GM19025 (cell line): ENCODE results near the gene CD80.
"Not testable (repeated sequence)": the region's sequence is repeated elsewhere in the genome, so short reads cannot be mapped to it uniquely, and the experiment has no call there.

Source experiments
- ATAC-seq: cut with Tn5 transposase; IDR thresholded peaks from one replicate; pipeline ENCODE4 v1.9.1; 2021; ENCODE audit warnings: mild to moderate bottlenecking, low read depth, moderate library complexity; ENCODE audit not compliant: unreplicated experiment

The CD80 gene

DNA sequence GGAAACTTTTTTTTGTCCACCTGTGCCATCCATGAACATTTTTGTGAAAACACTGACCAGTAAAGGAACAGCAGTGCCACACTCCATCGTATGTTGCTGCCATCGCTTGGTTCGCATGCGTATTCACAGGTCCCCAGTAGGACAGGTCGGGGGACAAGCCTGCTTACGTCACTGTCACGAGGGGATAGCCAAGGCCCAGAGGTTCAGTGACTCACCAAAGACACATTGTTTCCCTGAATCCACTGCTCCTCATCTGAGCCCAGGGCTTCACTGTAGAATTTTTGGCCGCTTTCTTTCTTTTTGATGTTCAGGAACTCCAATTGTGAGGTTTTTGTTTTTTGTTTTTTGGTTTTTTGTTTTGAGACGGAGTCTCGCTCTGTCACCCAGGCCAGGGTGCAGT is 25.8 kb upstream of the CD80 start:
- no peak for ATAC-seq

DNA sequence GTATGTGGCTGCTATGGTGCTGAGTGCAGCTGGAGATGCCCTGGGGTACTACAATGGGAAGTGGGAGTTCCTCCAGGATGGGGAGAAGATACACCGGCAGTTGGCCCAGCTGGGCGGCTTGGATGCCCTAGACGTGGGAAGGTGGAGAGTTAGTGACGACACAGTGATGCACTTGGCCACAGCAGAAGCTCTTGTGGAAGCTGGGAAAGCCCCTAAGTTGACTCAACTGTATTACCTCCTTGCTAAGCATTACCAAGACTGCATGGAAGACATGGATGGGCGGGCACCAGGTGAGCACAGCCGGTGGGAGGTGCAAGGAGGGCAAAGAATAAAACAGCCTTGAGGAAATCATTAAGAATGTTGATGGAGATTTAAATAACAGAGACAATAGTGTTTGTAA is 22.8 kb upstream of the CD80 start:
- ATAC-seq = peak; percentile 24

DNA sequence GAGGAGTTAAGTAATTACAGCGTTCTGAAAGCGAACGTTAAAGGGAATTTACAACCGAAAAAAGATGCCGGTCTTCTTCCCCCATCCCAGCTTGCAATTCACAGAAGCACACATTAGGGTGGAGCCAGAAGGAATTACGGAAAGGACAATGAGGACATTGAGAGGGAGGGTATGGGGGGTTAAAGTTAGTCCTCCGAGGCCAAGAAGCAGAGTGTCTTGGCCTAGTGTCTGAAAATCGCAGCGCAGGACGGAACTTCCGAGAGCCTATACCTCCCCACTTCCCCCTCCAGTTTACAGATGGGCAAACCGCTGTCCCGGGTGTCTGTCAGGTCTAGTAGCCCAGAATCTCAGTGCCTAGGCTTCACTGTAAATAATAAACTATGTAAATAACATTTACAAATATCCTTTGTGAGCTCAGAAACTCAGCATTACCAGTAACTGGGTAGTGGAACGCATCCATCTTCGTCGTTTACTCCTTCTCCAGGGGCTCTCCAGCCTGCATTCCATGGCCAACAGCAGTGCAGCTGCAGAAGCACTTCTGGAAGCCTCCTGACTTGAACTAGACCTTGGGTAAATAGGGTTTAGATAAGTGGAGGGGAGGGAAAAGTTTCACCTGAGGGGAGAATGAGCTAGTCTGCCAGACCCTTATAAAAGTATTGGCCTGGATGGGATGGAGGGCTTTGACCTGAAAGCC is 20.8 kb upstream of the CD80 start:
- ATAC-seq = peak; percentile 52

DNA sequence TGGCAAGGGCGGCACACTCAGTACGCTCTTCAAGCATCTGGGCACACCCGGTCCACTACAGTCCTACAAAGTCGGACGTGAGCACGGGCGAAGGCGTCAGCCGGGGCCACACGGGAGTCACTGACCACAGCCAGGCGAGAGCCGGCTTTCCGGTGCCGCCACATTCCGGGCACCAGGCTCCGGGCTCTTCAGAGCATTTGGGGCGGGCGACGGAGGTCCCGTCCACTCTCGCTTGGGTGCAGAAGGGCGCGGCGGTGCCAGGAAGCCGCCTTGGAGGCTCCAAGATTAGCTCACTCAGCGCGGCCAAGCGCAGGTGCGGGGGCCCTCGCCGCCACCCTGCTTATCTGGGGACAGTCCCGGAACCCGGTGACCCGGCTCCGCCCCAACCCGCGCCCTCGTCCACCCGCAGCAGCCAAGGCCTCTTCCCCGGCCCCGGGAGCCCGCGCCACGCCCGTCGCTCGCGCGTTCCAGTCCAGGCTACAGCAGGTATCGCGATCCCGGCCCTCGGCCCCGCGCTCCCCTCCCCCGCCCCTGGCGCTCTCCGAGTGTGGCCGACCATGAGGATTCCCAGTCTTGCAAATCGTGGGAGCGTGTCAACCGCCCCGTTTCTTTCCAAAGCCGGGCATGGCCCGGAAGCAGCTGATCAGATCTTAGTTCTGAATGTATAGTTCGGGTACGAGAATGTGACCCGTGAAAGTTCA is 20.1 kb upstream of the CD80 start, which contains the start of gene ADPRH:
TSS of gene ADPRH (plus strand) at position 127 of the 701 bp plus-strand sequence. CDS start 2,678 bp downstream, outside the sequence.
- ATAC-seq = peak; percentile 65

DNA sequence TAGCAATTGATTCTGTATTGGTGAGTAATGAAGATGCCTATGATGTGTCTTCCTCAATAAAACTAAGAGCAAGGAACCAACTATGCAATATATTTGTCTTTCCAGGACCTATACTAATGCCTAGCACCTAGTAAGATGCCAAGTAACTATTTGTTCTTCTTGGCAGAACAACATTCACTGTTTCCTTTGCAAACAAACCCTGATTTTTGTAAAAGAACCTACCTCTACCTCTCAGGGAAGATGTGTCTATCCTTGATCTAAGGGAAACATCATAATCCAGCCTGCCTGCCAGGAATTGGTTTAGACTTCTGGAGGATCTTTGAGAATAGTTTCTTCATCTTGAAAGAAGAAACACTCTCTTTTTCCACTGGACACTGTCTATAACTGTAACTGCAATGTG is 16.1 kb upstream of the CD80 start:
- ATAC-seq = no peak

DNA sequence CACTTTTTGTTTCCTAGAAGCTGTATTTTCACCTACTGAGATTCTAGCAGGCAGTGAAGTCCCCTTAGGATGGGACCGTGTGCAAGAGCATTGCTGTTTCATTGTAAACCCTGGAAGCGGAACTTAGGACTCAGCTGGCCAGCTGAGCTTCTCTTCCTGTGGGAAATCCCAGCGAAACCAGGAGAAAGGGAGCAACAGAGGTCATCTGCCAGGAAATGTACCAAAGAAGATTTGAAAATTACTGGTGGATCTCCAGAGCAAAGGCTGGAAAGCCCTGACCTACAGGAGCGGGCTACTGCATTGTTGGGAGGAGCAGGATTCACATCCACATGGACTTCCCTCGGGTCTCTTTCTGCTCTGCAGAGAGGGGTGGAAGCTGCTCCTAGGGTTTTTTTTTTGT is 12.3 kb upstream of the CD80 start:
- no peak for ATAC-seq

DNA sequence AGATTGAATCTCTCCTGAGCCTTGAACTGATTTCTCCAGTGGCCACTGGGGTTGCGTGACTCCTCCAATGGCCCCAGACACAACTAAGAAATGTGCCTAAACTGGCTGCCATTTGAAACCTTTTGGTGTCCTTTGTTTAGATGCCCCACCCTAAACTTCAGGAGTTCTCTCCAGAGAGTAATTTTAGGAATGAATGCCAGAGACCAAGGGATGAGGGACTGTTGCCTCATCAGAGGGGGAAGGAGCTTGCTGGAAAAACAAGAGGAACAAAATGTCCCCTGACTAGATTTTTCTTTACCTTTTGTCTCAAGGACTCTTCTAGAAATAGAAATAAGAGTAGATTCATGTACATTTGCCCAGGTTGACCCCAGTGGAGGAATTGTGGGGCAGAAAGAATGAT is 11.8 kb upstream of the CD80 start:
- ATAC-seq = no peak

DNA sequence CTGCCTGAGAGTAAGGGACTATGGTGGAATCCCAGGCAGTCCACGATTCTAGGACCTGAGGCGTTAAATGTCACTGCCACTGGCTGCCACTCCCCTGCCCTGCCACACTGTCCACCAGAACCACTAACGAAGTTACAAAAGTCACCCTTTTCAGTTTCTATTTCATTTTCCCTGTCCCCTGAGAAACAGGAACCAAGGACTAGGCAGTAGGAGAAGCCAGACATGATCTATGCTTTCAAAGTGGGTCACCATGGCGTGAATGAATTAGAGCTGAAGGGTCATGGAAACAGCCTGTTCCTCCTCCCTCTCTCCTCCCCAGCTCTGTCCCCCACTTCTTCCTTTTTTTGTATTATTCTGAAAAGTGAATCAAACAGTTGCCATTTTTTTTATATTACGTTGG is 10.8 kb upstream of the CD80 start:
- ATAC-seq = no peak

DNA sequence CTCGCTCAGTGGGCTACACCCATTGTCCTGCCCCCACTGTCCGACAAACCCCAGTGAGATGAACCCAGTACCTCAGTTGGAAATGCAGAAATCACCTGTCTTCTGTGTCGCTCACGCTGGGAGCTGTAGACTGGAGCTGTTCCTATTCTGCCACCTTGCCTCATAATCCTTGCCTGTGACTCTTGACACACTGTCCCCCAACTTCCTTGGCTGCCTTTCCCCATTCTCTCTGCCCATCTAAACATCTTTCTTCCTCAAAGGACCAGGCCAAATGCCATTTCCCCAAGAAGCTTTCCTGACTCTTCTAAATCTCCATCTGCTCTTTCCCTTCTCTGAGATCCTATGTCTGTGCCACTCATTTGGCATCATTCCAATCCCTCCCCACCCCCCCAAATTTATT is 9.7 kb upstream of the CD80 start:
- ATAC-seq = no peak

DNA sequence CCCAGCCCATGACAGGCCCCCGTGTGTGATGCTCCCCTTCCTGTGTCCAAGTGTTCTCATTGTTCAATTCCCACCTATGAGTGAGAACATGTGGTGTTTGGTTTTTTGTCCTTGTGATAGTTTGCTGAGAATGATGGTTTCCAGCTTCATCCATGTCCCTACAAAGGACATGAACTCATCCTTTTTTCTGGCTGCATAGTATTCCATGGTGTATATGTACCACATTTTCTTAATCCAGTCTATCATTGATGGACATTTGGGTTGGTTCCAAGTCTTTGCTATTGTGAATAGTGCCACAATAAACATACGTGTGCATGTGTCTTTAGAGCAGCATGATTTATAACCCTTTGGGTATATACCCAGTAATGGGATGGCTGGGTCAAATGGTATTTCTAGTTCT is 3.9 kb upstream of the CD80 start:
- ATAC-seq = not testable (repeated sequence)

DNA sequence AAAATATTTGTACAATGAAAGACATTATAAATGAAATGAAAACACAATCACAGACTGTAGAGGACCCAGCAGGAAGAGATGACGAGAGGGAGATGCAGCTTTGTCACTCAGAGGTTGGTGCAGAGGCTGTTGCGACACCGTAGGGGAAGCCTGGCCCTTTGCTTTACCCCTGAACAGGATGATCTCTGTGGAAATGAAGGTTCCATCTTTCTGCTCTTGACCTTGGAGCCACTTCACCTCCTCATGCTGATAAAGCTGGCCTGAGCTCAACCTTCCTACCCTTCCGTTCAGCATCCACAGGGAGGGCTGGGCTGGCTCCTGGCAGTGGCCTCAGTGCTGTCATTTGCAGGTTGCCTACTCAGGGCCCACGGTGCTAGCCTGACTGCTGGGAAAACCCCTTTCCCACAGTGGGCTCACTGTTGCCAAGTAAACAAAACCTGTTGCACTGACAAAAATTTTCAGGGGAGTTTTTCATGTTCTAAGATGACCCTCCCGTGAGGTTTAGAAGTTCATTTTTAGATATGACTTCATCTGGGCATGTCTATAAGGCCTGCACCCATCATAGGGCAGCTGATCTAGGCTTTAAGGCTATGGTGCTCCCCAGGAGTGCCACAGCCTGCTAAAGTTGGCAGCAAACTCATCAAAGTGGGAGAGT is 3.0 kb upstream of the CD80 start:
- ATAC-seq = peak; percentile 78

DNA sequence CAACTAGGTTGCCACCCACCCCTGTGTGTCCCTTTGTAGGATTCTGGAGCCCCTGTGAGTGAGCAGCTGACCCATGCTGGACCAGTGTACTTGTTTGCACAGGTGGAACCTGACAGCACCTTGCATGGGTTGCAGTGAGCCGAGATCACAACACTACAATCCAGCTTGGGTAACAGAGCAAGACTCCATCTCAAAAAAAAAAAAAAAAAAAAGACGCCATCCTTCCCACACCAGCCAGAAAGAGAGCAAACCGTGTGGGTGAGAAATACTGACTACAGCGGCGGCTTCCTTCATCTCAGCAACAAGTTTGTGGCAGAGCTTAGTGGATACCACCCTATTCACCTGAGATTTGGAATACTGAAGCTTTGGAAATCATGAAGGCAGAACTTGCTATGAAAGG is 746 bp upstream of the CD80 start:
- no peak for ATAC-seq

DNA sequence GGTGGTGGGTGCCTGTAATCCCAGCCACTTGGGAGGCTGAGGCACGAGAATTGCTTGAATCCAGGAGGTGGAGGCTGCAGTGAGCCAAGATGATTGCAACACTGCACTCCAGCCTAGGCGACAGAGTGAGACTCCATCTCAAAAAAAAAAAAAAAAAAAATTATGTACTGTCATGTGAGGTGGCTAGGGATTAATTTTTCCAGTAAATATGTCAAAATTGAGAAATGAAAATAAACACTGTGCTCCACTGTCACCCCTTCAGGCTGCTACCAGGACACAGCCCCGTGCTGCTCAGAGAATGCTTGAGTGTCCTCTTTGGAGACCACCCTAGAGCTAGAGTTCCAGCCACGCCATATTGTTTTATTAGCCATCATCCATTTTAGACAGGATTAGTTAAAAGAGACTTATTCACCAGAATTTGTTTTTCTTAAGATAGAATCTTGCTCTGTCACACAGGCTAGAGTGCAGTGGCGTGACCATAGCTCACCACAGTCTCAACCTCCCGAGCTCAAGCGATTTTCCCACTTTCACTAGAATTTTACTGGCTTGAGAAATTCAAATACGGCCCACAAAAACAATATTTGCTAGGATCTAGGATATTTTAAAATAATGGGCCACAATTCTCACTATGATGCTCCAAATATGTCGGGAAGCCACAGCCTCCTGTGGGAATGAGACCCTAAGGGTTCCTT is 642 bp downstream of the CD80 start:
- no peak for ATAC-seq

DNA sequence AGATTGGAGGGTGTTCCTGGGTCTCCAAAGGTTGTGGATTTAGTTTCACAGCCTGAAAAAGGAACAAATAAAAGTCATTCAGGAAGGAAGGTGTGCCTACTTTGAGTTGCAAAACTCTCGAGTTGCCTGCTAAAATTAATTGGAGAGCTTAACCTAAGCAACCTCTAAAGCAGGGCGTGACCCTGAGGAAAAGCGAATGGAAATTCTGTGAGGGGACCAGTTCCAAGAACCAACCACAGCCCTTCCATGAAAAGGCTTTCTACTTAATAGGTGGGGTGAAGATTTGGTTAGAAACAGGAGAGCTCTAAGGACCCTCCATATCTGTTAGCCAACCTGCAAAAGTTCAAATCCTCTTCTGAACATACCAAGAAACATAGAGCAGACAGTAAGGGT is 1.5 kb downstream of the CD80 start:
- ATAC-seq = no peak

DNA sequence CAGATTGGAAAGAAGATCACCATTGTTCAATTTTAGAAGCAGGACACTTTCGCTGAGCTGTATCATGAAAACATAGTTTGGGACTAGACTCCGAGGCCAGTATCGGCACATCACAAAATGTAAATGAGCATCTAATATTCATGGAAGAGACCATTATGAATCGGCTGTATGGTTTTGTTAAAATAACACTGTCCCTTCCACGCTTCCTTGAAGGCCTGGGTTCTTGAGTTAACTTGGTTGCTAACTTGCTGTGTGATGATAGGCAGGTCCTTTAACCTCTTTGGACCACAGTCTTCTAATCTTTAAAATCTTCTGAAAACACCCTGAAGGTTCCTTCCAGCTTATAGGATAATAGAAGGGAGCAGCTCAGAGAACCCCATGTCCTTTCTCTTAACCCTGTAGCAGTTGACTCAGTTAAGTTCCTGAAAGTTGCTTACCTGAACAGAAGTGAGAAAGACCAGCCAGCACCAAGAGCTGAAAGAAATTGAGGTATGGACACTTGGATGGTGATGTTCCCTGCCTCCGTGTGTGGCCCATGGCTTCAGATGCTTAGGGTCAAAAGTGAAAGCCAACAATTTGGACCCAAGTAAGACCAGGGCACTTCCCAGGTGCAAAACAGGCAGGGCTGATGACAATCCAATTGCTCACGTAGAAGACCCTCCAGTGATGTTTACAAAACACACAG is 2.1 kb downstream of the CD80 start:
- no peak for ATAC-seq

DNA sequence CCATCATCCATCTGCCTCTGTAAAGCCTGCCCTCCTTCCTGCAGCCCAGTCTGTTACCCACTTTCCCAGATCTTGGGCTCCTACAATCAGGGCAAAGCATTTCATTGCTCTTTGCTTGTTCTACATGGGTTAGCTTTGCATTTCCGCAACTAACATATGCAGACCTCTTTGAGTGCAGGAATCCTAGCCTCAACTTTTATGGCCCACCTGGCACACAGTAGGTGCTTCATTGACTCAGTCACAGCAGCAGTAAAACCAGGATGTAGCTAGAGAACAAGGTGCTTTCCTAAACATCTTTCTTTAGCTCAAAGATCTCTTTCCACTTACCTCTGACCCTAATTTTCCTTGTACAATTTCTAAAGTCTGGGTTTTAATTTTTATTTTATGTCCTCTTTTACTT is 3.5 kb downstream of the CD80 start:
- ATAC-seq = no peak

DNA sequence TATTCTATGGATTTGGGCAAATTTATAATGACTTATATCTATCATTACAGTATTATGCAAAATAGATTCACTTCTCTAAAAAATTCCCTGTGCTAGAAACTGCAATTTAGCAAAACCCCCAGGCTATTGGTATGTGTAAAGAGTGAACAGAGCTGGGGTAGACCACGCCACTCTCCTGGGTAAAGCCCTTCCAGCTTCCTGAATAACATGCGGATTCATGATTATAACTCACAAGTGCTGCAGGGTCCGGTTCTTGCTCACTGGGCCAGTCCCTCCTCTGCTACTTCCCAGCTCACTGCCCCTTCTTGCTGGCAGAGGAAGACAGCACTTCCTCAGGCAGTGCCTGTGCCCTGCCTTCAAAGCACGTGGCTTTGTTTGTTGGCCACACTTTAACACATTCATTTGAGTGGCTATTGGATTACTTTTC is 4.1 kb downstream of the CD80 start:
- ATAC-seq = no peak

DNA sequence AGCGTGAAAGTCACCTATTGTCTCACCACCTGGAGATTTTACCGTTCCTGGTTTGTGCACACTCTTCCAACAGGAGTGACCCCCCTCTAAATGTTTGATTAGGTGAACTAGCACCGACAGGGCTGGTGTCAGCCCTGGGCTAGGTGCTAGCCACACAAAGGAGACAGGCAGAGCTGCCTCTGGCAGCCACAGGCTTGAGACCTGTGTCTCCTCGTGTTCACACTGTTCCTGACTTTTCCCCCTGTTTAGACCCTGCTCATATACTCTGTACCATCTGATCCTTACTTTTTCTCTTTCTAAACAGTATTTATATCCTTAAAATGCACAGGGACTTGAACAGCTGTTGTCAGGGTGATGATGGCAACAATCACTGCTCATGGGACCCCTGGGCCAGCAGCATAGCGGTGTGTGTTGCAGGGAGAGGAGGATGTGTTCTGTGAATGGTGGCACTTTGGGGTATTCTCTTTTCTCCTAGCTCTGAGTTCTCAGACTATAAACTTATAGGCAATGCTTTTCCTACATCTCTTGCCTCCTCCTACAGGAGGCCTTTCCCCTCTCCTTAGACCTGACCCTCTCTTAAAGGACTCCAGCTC is 5.5 kb downstream of the CD80 start:
- ATAC-seq = no peak

DNA sequence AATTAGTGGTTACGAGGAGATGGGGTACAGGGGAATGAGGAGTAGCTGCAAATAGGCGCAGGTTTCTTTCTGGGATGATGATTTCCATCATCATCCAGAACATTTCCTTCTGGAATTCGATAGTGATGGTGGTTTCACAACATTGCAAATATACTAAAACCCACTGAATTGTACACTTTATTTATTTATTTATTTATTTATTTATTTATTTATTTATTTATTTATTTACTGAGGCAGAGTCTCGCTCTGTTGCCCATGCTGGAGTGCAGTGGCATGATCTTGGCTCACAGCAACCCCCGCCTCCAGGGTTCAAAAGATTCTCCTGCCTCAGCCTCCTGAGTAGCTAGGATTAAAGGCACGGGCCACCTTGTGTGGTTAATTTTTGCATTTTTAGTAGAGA is 6.5 kb downstream of the CD80 start:
- ATAC-seq = not testable (repeated sequence)

DNA sequence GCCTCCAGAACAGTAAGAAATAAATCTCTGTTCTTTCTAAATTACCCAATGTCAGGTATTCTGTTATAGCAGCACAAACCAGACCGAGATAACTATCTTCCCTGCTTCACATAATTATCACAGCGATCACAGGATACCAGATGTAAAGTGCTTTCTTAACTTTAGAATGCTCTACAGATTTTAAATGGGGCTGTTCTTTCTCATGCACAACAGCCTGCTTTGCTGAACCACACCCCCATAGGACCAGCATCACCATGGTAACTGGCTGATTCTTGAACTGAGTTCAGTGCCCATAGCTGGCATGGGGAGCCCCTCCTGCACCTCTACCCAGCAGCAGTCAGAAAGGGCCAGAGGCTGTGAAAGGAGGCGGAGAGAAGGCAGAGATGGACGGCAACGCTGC is 7.8 kb downstream of the CD80 start:
- ATAC-seq = no peak
